ENCODE results near the gene RWDD4.

DNA sequence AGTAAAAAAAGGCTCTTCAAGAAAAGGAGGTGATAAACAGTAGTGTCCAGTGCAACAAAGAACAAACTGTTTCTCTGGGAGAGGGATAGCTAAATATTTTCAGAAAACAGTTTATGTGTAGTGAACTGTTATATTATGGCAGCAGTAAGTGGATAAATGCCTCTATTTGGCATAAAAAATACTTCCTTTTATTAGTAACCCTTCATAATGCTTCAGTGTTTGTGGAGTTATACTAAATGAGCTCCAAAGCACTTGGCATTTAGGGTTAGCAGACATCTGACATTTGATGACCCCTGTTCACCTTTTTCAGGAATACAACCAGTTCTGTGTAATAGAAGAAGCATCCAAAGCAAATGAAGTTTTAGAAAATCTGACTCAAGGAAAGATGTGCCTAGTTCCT, 32.0 kb upstream of the RWDD4 start:
- TF ChIP-seq, protein P1, sequence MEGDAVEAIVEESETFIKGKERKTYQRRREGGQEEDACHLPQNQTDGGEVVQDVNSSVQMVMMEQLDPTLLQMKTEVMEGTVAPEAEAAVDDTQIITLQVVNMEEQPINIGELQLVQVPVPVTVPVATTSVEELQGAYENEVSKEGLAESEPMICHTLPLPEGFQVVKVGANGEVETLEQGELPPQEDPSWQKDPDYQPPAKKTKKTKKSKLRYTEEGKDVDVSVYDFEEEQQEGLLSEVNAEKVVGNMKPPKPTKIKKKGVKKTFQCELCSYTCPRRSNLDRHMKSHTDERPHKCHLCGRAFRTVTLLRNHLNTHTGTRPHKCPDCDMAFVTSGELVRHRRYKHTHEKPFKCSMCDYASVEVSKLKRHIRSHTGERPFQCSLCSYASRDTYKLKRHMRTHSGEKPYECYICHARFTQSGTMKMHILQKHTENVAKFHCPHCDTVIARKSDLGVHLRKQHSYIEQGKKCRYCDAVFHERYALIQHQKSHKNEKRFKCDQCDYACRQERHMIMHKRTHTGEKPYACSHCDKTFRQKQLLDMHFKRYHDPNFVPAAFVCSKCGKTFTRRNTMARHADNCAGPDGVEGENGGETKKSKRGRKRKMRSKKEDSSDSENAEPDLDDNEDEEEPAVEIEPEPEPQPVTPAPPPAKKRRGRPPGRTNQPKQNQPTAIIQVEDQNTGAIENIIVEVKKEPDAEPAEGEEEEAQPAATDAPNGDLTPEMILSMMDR (IDR thresholded peaks at IDR 0.05; ENCODE audit: borderline replicate concordance, extremely low read depth, low read length, poor library complexity, severe bottlenecking), result no peak
- TF ChIP-seq EZH2 (IDR thresholded peaks at IDR 0.05; ENCODE audit: borderline replicate concordance, low read depth, low read length, severe bottlenecking), result no peak

Measured in DND-41 (cell line).